WTC11 (cell line): ENCODE results near the gene SCN8A. TPM values are rescaled to one million over a fixed set of nuclear protein-coding genes. Genes with fewer than 3 reads are reported as not detected.

Experiments used
- ATAC-seq: fragments of 200-7000 bp; cut with Tn5 transposase; 2 replicates; pipeline ENCODE4 v1.10.0; 2021; ENCODE audit warnings: mild to moderate bottlenecking, moderate library complexity
- CTCF ChIA-PET: fragments of 300-600 bp; sonication (Branson Sonifier 250); formaldehyde crosslinking; loops from one replicate; lab custom pipeline; 2021; ENCODE audit warnings: antibody characterized with exemption; lab: Charles Lee
- POLR2A ChIA-PET: fragments of 350-600 bp; sonication (Branson Sonifier 250); formaldehyde crosslinking; loops from one replicate; lab custom pipeline; 2021; ENCODE audit warnings: antibody characterized with exemption; lab: Charles Lee
- DNase-seq: peaks from one replicate; pipeline ENCODE4 v3.0.0; 2021; ENCODE audit warnings: low spot score
- H3K27ac Mint-ChIP-seq: 2 replicates; pipeline ENCODE4 v1.8.0; 2021; ENCODE audit warnings: mixed read lengths
- H3K27me3 Mint-ChIP-seq: 2 replicates; pipeline ENCODE4 v1.8.0; 2021; ENCODE audit warnings: low read depth, mild to moderate bottlenecking, moderate library complexity, mixed read lengths
- H3K36me3 Mint-ChIP-seq: 2 replicates; pipeline ENCODE4 v1.8.0; 2021; ENCODE audit warnings: mixed read lengths
- H3K4me1 Mint-ChIP-seq: 2 replicates; pipeline ENCODE4 v1.8.0; 2022; ENCODE audit warnings: mixed read lengths
- H3K4me3 Mint-ChIP-seq: 2 replicates; pipeline ENCODE4 v1.8.0; 2021; ENCODE audit warnings: mild to moderate bottlenecking, moderate library complexity, mixed read lengths
- H3K9me3 Mint-ChIP-seq: 2 replicates; pipeline ENCODE4 v1.8.0; 2021; ENCODE audit warnings: mixed read lengths
- CBFB ChIP-seq: sonication (generic); formaldehyde crosslinking; IDR thresholded peaks from 2 replicates; pipeline ENCODE4 v1.8.1; 2022; ENCODE audit warnings: mild to moderate bottlenecking, low read depth, missing genetic modification reagents
- CREM ChIP-seq: sonication (generic); formaldehyde crosslinking; IDR thresholded peaks from 2 replicates; pipeline ENCODE4 v1.8.1; 2022; ENCODE audit warnings: mild to moderate bottlenecking, missing genetic modification reagents, moderate library complexity
- ETV6 ChIP-seq: sonication (generic); formaldehyde crosslinking; IDR thresholded peaks from 2 replicates; pipeline ENCODE4 v1.8.1; 2022; ENCODE audit warnings: mild to moderate bottlenecking, missing genetic modification reagents
- FOXP1 ChIP-seq: sonication (generic); formaldehyde crosslinking; IDR thresholded peaks from 2 replicates; pipeline ENCODE4 v1.8.0; 2022; ENCODE audit warnings: missing genetic modification reagents, mild to moderate bottlenecking, moderate library complexity, borderline replicate concordance
- JUN ChIP-seq: sonication (generic); formaldehyde crosslinking; IDR thresholded peaks from 2 replicates; pipeline ENCODE4 v1.8.0; 2023; ENCODE audit warnings: mild to moderate bottlenecking, missing genetic modification reagents
- MXD4 ChIP-seq: fragments of 250-450 bp; sonication (Bioruptor Pico); IDR thresholded peaks from 2 replicates; pipeline ENCODE4 v1.8.0; 2021; ENCODE audit warnings: mild to moderate bottlenecking, moderate library complexity, borderline replicate concordance
- MYBL2 ChIP-seq: sonication (generic); formaldehyde crosslinking; IDR thresholded peaks from 2 replicates; pipeline ENCODE4 v1.8.1; 2023; ENCODE audit warnings: mild to moderate bottlenecking, moderate library complexity, missing genetic modification reagents
- RORB ChIP-seq: fragments of 250-450 bp; sonication (Bioruptor Pico); IDR thresholded peaks from 2 replicates; pipeline ENCODE4 v1.9.0; 2021; ENCODE audit warnings: mild to moderate bottlenecking
- SMAD4 ChIP-seq: sonication (generic); formaldehyde crosslinking; IDR thresholded peaks from 2 replicates; pipeline ENCODE4 v1.8.0; 2022; ENCODE audit warnings: mild to moderate bottlenecking, missing genetic modification reagents
- SP1 ChIP-seq: sonication (generic); formaldehyde crosslinking; conservative IDR thresholded peaks from 2 replicates; pipeline ENCODE4 v1.8.1; 2022; ENCODE audit warnings: missing genetic modification reagents
- ZNF416 ChIP-seq: fragments of 250-450 bp; sonication (Bioruptor Pico); IDR thresholded peaks from 2 replicates; pipeline ENCODE4 v1.9.0; 2021; ENCODE audit warnings: mild to moderate bottlenecking, inconsistent platforms
- total RNA-seq: library from RNA; stranded (reverse); gene quantifications from 3 replicates; pipeline ENCODE4 v1.2.3, GENCODE V29; 2021
- TF ChIP-seq, protein P1 (sequence below): sonication (generic); formaldehyde crosslinking; IDR thresholded peaks from 2 replicates; pipeline ENCODE4 v1.8.1; 2022; ENCODE audit warnings: mild to moderate bottlenecking, missing genetic modification reagents, moderate library complexity, borderline replicate concordance
- TF ChIP-seq, protein P2 (sequence below): sonication (generic); formaldehyde crosslinking; IDR thresholded peaks from 2 replicates; pipeline ENCODE4 v1.8.1; 2023; ENCODE audit warnings: mild to moderate bottlenecking, missing genetic modification reagents
- TF ChIP-seq, protein P3 (sequence below): sonication (generic); formaldehyde crosslinking; IDR thresholded peaks from 2 replicates; pipeline ENCODE4 v1.8.1; 2023; ENCODE audit warnings: mild to moderate bottlenecking, missing genetic modification reagents
- TF ChIP-seq, protein P4 (sequence below): sonication (generic); formaldehyde crosslinking; IDR thresholded peaks from 2 replicates; pipeline ENCODE4 v1.8.1; 2023; ENCODE audit warnings: mild to moderate bottlenecking, missing genetic modification reagents, moderate library complexity
- TF ChIP-seq, protein P5 (sequence below): fragments of 250-450 bp; sonication (Bioruptor Pico); IDR thresholded peaks from 2 replicates; pipeline ENCODE4 v2.1.2; 2022; ENCODE audit warnings: mild to moderate bottlenecking, moderate library complexity
- TF ChIP-seq, protein P6 (sequence below): sonication (generic); formaldehyde crosslinking; IDR thresholded peaks from 2 replicates; pipeline ENCODE4 v1.8.0; 2022; ENCODE audit warnings: missing genetic modification reagents
- TF ChIP-seq, protein P7 (sequence below): sonication (generic); formaldehyde crosslinking; conservative IDR thresholded peaks from 2 replicates; pipeline ENCODE4 v1.8.1; 2022; ENCODE audit warnings: mild to moderate bottlenecking, missing genetic modification reagents

Gene SCN8A
- total RNA-seq, 1 experiment from 2014 or later = 14.4 TPM

DNA sequence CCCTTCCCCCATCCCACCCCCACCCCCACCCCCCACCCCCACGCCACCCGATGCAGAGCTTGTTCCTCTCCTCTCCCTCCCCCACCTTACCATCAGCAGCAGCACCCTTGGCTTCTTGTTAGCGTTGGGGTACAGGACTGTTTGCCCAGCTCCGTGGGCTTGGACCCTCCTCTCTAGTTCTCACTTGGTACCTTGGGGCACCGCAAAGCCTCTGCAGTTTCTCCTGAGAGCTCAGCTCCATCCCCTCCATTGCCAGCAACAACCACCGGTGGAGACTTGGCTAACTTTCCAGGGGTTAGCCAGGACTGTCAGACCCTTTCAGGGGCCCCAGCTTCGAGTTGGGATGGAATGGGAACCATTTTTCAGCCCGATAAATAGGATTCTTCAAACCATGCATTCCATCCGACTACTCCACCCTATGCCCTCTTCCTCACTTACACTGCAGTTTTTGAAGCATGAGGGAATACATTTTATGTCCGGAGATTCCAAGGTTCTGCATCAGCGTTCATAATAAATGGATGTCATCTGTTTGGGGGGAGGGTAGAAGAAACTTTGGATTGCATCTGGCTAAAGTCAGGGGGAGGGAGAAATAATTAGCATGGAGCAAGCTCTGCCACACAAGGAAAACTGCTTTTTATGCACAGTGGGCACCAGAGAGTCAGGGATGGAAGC, 1.1 kb downstream of the SCN8A start (continued):
- TF ChIP-seq ETV6 (CRISPR knock-in tag) = no peak
- TF ChIP-seq, protein P1, sequence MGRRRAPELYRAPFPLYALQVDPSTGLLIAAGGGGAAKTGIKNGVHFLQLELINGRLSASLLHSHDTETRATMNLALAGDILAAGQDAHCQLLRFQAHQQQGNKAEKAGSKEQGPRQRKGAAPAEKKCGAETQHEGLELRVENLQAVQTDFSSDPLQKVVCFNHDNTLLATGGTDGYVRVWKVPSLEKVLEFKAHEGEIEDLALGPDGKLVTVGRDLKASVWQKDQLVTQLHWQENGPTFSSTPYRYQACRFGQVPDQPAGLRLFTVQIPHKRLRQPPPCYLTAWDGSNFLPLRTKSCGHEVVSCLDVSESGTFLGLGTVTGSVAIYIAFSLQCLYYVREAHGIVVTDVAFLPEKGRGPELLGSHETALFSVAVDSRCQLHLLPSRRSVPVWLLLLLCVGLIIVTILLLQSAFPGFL (CRISPR knock-in tag) = no peak
- TF ChIP-seq JUN (CRISPR knock-in tag) = no peak
- TF ChIP-seq RORB (CRISPR knock-in tag) = no peak
- TF ChIP-seq MYBL2 (CRISPR knock-in tag) = no peak
- no peak for TF ChIP-seq SMAD4 (CRISPR knock-in tag)

DNA sequence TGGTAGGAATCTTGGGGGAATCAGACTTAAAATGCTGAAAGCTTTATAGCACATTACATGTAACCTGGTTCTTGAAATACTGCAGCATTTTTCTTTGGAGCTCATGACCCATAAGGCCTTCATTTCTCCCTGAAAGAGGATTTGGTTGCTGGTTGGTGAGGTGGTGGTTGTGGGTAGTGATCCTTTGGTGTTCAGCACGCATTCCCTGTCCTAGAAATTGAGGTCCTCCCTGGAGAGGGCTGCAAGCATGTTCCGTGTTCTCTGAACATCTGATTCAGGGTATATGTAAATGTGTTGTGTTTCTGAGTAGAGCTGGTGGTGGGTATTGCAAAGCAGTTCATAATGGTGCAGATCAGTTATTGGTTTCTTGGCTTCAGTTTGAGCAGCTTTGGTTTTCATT, 2.0 kb downstream of the SCN8A start:
- CTCF ChIA-PET = interaction anchor here (0.8 to 1.9 kb wide), 8 partner anchors 18 to 223 kb away, joined by 3 to 9 read pairs (median 4); no protein-coding TSS in a partner anchor
- peaks cover 15% of the 10 kb centered on the region for H3K27me3 Mint-ChIP-seq
- H3K27ac Mint-ChIP-seq = no peak overlapping the region
- peaks cover 34% of the 10 kb centered on the region for H3K4me1 Mint-ChIP-seq
- POLR2A ChIA-PET = no interaction called here
- H3K4me3 Mint-ChIP-seq = peak overlapping the region; percentile 94
- H3K9me3 Mint-ChIP-seq = no peaks in the 10 kb centered on the region
- ATAC-seq = no peak
- TF ChIP-seq FOXP1 (no peak), RORB (CRISPR knock-in tag) (no peak), ZNF416 (CRISPR knock-in tag) (no peak), MXD4 (no peak), MYBL2 (CRISPR knock-in tag) (no peak)
- TF ChIP-seq, protein P2, sequence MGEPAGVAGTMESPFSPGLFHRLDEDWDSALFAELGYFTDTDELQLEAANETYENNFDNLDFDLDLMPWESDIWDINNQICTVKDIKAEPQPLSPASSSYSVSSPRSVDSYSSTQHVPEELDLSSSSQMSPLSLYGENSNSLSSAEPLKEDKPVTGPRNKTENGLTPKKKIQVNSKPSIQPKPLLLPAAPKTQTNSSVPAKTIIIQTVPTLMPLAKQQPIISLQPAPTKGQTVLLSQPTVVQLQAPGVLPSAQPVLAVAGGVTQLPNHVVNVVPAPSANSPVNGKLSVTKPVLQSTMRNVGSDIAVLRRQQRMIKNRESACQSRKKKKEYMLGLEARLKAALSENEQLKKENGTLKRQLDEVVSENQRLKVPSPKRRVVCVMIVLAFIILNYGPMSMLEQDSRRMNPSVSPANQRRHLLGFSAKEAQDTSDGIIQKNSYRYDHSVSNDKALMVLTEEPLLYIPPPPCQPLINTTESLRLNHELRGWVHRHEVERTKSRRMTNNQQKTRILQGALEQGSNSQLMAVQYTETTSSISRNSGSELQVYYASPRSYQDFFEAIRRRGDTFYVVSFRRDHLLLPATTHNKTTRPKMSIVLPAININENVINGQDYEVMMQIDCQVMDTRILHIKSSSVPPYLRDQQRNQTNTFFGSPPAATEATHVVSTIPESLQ = no peak
- TF ChIP-seq, protein P3, sequence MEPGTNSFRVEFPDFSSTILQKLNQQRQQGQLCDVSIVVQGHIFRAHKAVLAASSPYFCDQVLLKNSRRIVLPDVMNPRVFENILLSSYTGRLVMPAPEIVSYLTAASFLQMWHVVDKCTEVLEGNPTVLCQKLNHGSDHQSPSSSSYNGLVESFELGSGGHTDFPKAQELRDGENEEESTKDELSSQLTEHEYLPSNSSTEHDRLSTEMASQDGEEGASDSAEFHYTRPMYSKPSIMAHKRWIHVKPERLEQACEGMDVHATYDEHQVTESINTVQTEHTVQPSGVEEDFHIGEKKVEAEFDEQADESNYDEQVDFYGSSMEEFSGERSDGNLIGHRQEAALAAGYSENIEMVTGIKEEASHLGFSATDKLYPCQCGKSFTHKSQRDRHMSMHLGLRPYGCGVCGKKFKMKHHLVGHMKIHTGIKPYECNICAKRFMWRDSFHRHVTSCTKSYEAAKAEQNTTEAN (CRISPR knock-in tag) = no peak
- TF ChIP-seq, protein P4, sequence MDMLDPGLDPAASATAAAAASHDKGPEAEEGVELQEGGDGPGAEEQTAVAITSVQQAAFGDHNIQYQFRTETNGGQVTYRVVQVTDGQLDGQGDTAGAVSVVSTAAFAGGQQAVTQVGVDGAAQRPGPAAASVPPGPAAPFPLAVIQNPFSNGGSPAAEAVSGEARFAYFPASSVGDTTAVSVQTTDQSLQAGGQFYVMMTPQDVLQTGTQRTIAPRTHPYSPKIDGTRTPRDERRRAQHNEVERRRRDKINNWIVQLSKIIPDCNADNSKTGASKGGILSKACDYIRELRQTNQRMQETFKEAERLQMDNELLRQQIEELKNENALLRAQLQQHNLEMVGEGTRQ (CRISPR knock-in tag) = no peak
- TF ChIP-seq, protein P5, sequence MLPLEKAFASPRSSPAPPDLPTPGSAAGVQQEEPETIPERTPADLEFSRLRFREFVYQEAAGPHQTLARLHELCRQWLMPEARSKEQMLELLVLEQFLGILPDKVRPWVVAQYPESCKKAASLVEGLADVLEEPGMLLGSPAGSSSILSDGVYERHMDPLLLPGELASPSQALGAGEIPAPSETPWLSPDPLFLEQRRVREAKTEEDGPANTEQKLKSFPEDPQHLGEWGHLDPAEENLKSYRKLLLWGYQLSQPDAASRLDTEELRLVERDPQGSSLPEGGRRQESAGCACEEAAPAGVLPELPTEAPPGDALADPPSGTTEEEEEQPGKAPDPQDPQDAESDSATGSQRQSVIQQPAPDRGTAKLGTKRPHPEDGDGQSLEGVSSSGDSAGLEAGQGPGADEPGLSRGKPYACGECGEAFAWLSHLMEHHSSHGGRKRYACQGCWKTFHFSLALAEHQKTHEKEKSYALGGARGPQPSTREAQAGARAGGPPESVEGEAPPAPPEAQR (CRISPR knock-in tag) = no peak
- TF ChIP-seq, all 79 proteins: peak for 0
- H3K36me3 Mint-ChIP-seq = no peaks in the 10 kb centered on the region
- DNase-seq = no peak

DNA sequence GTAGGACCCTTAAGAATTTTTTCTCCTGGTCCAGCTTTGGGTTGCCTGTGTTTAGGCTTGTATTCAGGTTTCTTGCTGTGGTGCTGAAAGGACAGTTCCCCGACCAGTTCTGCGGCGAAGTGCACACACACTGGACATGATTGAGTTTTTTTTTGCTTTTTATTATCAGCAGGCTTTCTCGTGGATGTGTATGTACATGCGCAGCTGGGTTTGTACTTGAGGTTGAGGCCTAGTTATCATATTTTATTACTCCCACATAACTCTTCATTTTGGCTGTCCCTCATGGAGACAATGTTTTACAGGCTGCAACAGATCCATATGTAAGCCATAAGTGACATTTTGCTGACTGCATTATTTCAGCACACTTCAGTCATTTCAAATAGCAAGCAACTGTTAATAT, 2.5 kb downstream of the SCN8A start:
- CTCF ChIA-PET = interaction anchor here (0.8 to 1.9 kb wide), 6 partner anchors 17 to 222 kb away, joined by 3 to 5 read pairs (median 4); no protein-coding TSS in a partner anchor
- H3K4me1 Mint-ChIP-seq = peaks cover 39% of the 10 kb centered on the region
- DNase-seq (peak; percentile 40), ATAC-seq (no peak)
- H3K4me3 Mint-ChIP-seq = peak overlapping the region; percentile 94
- peaks cover 15% of the 10 kb centered on the region for H3K27me3 Mint-ChIP-seq
- H3K9me3 Mint-ChIP-seq = no peaks in the 10 kb centered on the region
- no peak overlapping the region for H3K27ac Mint-ChIP-seq
- H3K36me3 Mint-ChIP-seq = no peaks in the 10 kb centered on the region
- POLR2A ChIA-PET = no interaction called here
- no peak for TF ChIP-seq CREM (CRISPR knock-in tag)
- TF ChIP-seq CBFB = no peak
- no peak for TF ChIP-seq SP1
- TF ChIP-seq MXD4 = no peak
- TF ChIP-seq, protein P6, sequence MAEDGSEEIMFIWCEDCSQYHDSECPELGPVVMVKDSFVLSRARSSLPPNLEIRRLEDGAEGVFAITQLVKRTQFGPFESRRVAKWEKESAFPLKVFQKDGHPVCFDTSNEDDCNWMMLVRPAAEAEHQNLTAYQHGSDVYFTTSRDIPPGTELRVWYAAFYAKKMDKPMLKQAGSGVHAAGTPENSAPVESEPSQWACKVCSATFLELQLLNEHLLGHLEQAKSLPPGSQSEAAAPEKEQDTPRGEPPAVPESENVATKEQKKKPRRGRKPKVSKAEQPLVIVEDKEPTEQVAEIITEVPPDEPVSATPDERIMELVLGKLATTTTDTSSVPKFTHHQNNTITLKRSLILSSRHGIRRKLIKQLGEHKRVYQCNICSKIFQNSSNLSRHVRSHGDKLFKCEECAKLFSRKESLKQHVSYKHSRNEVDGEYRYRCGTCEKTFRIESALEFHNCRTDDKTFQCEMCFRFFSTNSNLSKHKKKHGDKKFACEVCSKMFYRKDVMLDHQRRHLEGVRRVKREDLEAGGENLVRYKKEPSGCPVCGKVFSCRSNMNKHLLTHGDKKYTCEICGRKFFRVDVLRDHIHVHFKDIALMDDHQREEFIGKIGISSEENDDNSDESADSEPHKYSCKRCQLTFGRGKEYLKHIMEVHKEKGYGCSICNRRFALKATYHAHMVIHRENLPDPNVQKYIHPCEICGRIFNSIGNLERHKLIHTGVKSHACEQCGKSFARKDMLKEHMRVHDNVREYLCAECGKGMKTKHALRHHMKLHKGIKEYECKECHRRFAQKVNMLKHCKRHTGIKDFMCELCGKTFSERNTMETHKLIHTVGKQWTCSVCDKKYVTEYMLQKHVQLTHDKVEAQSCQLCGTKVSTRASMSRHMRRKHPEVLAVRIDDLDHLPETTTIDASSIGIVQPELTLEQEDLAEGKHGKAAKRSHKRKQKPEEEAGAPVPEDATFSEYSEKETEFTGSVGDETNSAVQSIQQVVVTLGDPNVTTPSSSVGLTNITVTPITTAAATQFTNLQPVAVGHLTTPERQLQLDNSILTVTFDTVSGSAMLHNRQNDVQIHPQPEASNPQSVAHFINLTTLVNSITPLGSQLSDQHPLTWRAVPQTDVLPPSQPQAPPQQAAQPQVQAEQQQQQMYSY = no peak
- TF ChIP-seq RORB (CRISPR knock-in tag) = no peak
- TF ChIP-seq, protein P7, sequence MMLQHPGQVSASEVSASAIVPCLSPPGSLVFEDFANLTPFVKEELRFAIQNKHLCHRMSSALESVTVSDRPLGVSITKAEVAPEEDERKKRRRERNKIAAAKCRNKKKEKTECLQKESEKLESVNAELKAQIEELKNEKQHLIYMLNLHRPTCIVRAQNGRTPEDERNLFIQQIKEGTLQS (CRISPR knock-in tag) = no peak
